Measurements from ENCODE around the gene TGOLN2. TPM values are rescaled to one million over a fixed set of nuclear protein-coding genes. Genes with fewer than 3 reads are reported as not detected.
"Not testable (repeated sequence)": the region's sequence is repeated elsewhere in the genome, so short reads cannot be mapped to it uniquely, and the experiment has no call there.

The TGOLN2 gene
- total RNA-seq, 1 donor from 2014 or later, result 48.3 TPM

DNA sequence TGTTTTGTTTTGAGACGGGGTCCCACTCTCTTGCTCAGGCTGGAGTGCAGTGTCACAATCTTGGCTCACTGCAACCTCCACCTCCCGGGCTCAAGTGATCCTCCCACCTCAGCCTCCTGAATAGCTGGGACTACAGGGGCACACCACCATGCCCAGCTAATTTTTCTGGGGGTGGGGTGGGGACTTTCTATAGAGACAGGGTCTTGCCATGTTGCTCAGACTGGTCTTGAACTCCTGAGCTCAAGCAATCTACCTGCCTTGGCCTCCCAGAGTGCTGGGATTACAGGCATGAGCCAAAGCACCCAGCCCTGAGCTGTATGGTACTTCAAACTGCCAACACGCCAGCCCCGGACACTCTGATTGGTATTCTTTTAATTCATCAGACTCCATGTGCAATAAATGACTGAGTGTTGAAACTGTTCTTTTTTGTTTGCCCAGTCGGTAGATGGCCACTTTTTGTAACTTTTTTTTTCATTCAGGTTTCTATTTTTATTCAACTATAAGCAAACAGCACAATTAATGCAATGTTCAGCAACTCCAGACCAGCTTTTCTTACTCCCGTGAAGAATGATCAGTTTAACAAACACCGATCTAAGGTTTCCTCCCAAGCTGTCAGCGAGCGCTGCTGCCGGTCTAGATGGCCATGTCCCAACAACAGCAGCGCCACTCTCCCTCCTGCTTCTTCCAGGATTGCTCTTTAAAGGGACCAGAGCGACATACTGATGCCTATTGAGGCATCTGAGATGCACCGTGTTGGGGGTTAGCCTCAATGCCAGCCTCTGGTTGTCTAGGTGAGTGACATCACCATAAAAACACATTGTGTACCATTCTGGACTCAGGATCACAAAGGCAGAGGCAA lies 12.5 kb upstream of the TGOLN2 start:
- DNase-seq, result no peak

DNA sequence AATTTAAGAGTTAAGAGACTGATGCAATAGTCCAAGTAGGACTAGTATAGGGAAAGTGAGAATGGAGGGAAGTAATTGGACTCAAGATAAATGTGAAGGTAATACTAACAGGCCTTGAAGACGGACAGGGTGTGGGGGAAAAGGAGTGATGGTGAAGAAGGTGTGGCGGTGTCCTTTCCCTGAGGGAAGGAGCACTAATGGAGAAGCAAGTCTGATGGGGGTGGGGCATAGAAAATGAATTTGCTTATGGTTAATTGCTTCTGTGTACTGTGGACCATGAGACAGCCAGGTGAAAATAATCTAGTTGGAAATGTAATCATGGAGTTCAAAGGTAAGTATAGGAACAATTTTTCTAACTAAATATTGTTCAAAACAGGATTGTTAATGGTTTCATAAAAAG lies 7.1 kb upstream of the TGOLN2 start:
- no peak for DNase-seq

DNA sequence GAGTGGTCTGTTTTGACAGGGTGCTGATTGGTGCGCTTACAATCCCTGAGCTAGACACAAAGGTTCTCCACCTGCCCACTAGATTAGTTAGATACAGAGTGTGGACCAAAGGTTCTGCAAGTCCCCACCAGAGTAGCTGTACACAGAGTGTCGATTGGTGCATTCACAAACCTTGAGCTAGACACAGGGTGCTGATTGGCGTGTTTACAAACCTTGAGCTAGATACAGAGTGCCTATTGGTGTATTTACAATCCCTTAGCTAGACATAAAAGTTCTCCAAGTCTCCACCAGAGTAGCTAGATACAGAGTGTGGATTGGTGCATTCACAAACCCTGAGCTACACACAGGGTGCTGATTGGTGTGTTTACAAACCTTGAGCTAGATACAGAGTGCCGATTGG lies 6.1 kb upstream of the TGOLN2 start:
- DNase-seq, result not testable (repeated sequence)

DNA sequence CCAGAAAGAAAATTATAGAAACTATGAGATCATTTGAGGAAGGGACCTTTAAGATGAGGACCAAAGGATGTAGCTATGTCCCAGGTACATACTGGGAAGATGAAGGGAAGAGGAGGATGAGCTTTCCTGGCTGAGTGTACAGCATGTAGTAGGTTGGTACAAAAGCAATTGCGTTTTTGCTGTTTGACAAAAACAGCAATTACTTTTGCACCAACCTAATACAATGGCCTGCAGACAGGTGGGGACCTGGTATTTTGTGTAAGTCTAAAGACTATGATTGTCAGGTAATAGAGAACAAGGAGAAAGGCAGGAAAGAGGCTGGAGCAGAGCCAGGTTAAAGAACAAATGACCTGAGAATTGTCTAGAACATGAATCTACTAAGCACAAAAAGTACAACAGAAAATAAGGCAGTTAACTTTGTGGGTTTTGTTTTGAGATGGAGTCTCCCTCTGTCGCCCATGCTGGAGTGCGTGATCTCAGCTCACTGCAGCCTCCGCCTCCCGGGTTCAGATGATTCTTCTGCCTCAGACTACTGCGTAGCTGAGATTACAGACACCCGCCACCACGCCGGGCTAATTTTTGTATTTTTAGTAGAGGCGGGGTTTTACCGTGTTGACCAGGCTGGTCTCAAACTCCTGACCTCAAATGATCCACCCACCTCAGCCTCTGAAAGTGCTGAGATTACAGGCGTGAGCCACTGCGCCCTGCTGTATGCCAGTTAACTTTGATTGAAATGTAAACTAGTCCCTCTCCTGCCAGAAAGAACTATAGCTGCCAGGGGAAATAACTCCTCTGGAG lies 3.2 kb upstream of the TGOLN2 start:
- DNase-seq, result no peak

DNA sequence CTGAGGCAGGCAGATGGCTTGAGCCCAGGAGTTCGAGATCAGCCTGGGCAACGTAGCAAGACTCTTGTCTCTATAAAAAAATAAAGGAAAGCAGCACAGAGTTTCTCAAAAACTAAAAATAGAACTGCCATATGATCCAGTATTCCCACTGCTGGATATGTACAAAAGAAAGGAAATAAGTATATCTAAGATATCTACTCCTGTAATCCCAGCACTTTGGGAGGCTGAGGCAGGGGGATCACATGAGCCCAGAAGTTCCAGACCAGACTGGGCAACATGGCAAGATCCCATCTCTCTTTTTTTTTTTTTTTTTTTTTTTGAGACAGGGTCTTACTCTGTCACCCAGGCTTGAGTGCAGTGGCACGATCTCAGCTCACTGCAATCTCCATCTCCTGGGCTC lies 1.9 kb upstream of the TGOLN2 start:
- not testable (repeated sequence) for DNase-seq

DNA sequence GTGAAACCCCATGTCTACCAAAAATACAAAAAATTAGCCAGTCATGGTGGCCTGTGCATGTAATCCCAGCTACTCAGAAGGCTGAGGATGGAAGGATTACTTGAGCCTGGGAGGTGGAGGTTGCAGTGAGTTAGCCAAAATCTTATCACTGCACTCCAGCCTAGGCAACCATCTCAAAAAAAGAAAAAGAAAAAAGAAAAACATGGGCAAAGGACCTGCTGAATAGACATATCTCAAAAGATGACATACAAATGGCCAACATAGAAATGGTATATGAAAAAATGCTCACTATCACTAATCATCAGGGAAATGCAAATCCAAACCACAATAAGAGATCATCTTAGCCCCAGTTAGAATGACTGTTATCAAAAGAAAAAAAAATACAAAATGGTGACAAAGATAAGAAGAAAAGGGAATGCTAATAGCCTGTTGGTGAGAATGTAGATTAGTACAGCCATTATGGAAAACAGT lies 1.4 kb upstream of the TGOLN2 start:
- DNase-seq, result no peak

DNA sequence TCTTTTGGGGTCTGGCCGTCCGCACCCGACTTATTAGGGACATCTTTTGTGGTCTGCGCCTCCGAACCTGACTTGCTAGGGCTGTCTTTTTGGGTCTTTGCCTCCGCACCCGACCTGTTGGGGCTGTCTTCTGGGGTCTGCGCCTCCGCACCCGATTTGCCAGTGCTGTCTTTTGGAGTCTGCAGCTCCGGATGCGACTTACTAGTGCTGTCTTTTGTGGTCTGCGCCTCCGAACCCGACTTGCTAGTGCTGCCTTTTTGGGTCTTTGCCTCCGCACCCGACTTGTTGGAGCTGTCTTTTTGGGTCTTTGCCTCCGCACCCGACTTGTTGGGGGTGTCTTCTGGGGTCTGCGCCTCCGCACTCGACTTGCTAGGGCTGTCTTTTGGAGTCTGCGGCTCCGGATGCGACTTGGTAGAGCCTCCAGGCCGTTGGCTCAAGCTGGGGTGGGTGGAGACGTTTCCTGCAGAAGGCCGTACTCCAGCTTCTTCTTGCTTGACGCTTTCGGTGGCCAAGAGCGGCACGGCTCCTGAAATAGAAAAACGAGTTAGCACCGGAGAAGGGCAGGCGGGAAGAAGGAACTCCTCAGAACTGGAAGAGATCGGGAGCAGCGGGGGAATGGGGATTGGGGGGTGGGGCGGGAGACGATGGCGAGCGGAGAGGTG lies 498 bp downstream of the TGOLN2 start:
- no peak for DNase-seq

DNA sequence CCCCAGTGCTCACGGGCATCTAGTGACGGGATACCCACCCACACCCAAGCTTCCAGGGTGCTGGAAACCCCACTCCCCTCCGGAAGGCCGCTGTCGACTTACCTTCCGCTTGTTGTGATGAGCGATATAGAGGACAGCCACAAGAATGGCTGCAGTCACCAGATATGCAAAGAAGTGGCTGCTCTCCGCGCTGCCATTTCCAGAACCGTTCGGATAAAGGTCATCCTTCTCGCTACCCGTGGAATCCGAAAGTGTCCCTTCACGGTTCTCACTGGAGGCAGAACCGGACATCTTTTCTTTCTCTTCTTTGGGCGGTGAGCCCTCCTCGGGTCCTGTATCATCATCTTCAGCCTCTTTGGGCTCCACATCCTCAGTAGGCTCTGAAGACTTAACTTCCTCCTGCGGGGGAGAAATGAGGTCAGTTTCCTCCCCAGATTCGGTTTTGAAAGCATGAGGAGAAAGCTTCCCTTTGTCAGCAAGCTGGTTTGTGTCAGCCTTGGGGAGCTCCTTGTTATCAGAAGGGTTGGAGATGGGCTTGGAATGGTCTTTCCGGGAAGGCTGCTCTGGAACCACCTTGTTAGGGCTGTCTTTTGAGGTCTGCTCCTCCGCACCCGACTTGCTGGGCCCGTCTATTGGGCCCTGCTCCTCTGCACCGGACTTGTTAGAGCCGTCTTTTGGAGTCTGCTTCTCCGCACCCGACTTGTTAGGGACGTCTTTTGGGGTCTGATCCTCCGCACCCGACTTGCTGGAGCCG lies 1.2 kb downstream of the TGOLN2 start:
- no peak for DNase-seq

DNA sequence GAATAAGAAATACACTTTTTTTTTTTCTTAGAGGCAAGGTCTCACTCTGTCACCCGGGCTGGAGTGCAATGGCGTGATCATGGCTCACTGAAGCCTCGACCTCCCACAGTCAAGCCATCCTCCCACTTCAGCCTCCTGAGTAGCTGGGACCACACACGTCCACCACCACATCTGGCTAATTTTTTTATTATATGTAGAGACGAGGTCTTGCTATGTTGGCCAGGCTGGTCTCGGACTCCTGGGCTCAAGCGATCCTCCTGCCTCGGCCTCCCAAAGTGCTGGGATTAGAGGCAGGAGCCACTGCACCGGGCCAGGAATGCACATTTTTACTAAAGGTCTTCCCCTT lies 2.4 kb downstream of the TGOLN2 start:
- DNase-seq, result no peak

DNA sequence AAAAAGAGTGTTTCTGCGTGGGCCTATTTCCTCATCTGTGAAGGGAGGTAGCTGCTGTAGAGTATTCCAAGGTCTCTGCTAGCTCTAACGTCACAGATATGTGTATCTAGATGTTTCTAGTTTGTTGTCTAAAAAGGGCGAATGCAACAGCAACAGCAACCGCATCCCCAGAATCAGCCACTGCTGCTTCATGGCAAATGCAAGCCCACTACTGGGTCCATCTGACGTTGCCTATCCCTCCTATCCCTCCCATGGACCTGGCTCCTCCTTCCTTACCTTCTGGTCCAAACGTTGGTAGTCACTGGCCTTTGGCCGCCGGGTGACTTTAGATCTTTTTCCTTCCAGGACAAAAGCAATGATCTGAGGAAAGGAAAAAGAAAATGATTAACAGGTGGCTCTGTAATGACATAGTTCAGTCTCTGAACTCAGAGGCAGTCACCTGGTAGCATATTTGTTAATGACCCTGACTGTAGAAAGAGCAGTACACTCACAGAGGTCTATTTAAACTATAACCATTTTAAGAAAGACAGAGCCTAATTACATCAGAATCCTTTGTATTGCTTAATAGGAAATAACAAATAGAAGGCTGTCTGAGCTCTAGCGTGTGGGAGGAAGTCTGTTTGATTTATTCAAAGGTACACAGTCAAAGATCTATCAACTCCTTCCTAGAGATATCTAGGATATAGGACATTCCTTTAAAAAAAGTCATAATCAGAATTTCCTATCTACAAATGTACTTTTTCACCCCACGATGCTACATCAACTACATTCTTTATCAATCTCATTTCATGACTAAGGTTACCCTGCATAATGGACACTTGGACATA lies 2.9 kb downstream of the TGOLN2 start:
- DNase-seq, result no peak

DNA sequence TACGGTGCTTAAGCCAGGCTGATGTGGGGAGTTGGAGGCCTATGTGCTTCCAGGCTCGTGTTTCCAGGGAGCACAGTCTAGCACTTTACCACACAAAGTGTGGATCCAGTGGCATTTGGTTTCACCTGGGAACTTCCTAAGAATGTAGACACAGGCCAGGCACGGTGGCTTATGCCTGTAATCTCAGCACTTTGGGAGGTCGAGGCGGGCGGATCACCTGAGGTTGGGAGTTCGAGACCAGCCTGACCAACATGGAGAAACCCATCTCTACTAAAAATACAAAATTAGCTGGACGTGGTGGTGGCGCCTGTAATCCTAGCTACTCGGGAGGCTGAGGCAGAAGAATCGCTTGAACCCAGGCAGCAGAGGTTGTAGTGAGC lies 3.8 kb downstream of the TGOLN2 start:
- DNase-seq, result not testable (repeated sequence)

DNA sequence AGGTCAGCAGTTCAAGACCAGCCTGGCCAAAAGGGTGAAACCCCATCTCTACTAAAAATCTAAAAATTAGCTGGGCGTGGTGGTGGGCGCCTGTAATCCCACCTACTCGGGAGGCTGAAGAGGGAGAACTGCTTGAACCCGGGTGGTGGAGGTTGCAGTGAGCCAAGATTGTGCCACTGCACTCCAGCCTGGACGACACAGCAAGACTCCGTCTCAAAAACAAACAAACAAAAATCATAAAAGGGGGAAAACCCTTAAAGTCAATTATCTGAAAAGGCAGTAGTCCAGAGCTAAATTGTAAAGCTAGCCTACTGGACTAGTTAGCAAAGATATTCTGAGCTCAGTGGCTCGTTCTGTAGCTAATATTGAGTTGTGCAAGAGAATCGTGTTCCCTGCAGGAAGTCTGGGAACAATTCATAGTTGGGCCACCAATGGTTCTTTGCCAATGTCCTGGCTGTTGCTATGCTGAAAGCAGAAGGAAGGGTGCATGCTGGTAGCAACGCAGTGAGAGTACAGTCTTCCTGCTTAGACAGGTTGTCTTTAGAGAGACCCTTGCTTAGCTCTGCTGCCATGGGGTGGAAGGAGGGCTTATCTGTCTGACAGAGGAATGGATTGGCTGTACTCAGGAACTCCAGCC lies 4.3 kb downstream of the TGOLN2 start:
- no peak for DNase-seq

DNA sequence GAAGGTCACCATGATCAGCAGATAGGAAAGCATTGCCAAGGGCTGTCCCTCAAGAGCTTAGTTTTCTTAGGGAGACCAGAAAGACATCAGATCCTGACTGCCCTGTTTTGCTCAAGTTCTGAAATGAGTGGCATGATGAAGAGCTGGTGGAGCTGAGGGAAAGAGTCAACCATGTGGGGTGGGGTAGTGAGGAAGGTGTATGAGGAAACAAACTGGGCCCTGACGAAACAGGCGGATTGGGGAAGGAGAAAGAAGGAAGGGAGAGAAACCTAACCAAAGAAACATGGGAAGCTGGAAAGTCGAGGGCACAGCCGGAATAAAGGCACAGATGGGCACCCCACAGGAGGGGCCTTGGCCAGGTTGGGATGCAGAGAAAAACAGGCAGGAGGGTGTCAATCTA lies 8.0 kb downstream of the TGOLN2 start:
- no peak for DNase-seq

DNA sequence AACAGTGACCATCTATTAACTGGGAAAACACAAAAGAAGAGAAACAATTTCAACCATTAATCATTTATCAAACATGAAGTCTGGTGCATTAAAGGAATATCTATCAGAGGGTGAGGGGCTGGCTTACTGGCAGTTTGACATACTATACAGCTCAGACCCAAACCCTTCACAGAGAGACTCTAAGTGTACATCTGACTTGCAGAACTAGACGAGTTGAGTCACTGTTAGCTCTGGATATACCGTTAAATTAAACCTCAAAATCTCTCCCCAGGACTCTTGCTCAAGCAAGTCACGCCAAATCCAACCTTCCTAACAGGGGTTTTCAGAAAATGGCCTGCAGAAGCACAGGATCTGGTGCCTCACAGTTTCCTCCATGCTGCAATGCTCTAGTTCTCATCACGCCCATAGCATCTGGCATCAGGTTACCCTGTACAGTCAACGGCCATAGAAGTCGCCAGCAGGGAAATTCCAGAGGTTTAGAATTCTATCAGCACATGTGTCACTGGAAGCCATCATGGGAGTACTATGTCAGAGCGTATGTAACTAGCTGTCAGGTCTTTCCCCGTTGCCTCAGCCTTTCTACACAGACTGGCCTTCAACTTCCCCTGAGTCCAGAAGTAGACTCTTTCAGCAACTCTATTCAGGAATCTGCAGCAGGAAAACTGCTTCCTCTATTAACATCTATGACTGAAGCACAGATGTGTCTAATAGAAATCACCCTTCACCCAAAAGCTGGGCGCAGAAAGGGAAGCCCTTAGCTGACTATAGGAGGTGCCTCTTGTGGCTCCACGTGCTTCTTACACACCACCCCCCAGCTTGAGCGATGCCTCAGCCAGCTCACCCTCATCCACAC lies 9.3 kb downstream of the TGOLN2 start:
- peak; percentile 21 for DNase-seq

DNA sequence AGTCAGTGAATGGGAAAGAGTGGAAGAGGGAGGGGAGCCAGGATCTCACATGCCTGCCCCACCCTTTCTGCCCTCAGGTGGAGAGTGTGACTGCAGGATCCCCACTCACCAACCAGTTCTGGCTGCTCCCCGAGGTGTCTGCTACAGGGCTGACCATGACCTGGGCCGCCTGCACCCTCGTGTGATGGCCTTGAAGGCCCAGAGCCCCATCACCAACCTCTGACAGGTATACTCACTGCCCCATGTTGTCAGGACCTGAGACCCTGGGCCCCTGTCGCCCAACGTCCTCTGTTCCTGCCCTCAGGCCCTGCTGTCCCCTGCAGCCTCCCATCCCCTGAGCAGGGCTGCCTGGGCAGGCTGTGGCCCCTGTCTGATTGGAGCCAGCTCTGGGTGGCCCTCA lies 11.9 kb downstream of the TGOLN2 start:
- not testable (repeated sequence) for DNase-seq

DNA sequence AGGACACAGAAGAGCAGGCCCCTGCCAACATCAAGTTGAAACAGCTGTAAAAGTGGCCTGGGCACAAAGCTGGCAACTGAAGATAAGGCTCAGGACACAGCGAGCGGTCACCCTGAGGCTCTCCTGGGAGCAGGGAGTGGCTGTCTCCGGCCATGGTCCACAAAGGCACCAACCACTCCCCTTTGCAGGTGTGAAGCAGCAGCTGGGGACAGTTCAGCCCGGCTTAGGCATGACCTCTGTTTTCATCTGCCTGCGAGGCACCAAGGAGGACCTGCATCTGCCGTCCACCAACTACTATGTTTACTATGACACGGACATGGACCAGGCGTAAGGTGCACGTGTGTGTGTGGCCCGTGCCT lies 12.9 kb downstream of the TGOLN2 start:
- no peak for DNase-seq

DNA sequence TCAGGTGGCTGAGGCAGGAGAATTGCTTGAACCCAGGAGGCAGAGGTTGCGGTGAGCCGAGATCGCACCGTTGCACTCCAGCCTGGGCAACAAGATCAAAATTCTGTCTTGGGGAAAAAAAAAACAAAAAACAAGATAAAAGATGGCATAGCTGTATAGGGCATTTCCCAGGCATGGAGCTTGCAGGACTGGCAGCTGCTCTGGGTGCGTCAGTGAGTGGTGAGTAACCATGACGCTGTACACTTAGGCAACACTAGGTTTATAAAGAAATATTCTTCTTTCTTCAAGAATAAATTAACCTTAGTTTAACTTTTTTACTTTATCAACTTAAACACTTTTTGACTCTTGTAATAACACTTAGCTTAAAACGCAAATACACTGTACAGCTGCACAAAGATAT lies 15.4 kb downstream of the TGOLN2 start:
- no peak for DNase-seq

DNA sequence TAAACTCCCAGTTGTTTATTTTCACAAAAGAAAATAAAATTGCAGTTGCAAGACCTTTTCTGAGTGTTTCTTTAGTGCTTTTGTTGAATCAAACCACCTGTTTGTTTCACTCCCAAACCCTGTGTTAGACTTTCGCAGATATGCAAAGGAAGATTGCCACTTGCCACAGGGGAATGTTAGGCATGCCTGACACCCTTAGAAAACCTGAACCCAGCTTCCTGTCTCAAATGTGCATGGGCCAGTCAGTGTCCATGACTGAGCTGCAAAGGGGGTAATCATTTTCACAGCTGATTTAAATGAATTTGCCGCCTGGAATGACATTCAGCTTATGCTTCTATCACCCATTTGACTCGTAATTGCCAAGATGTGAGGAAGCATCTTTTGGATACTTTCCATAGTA lies 17.5 kb downstream of the TGOLN2 start:
- DNase-seq, result no peak

DNA sequence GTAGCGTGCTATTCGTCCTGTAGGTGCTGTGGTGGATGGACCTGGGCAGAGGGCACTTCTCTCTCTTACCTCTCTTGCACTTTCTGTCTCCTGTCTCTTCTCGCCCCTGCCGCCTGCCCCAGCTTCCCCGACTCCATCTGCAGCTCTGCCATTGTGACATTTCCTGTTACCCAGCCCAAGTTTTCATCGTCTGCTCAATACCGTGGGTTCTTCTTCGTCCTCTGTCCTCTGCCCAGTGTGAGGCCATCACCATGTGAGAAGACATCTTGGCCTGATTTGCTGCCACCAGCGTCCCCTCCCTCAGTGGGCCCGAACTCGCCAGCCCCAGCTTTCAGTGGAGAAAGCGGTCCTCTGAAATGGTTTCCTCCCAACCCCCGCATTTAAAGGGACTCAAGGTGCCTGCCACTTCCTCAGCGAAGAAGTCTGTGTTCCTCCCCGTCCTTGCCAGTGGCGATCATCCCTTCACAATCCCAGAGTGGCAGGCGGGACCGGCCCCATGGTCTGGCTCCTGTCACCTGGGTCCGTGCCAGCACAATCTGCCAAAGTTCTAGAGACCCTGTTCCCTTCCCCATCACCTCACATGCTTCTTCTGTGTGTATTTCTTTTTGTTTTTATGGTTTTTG lies 18.0 kb downstream of the TGOLN2 start:
- no peak for DNase-seq
